ENCODE data around the gene MPP3.
A peak's percentile ranks its signal among the peaks of the same experiment; 100 is the strongest.

The MPP3 gene

GRCh38 chr17:43787728-43788127, 45.2 kb downstream of the MPP3 start:
- DNase-seq (ENCODE audit: low read depth) = no peak
- TF ChIP-seq CTCF (IDR thresholded peaks at IDR 0.05; ENCODE audit: insufficient read depth, low read depth, low read length, missing control alignments) = no peak

GRCh38 chr17:43784628-43785101, 48.3 kb downstream of the MPP3 start:
- H3K4me3 ChIP-seq (ENCODE audit: low read depth, low read length) = no peak overlapping the region
- no peak for DNase-seq (ENCODE audit: low read depth)
- TF ChIP-seq CTCF (IDR thresholded peaks at IDR 0.05; ENCODE audit: insufficient read depth, low read depth, low read length, missing control alignments) = no peak

More at GRCh38 chr17:43787728-43788127, 45.2 kb downstream of the MPP3 start:
- no peak overlapping the region for H3K4me3 ChIP-seq (ENCODE audit: low read depth, low read length)

- no peak for TF ChIP-seq CTCF (IDR thresholded peaks at IDR 0.05; ENCODE audit: insufficient read depth, low read depth, low read length, missing control alignments)
- H3K4me3 ChIP-seq (ENCODE audit: low read depth, low read length) = no peak overlapping the region
- DNase-seq (ENCODE audit: low read depth) = no peak
These were observed 48.9 kb downstream of the MPP3 start for GRCh38 chr17:43784068-43784467.

- no peak for TF ChIP-seq CTCF (IDR thresholded peaks at IDR 0.05; ENCODE audit: insufficient read depth, low read depth, low read length, missing control alignments)
- H3K4me3 ChIP-seq (ENCODE audit: low read depth, low read length) = no peak overlapping the region
- DNase-seq (ENCODE audit: low read depth) = no peak
These were observed 49.8 kb downstream of the MPP3 start for GRCh38 chr17:43782913-43783680.

GRCh38 chr17:43780135-43780534, 52.8 kb downstream of the MPP3 start, which contains the start of gene CFAP97D1:
CFAP97D1 (plus strand) TSS chr17:43780435; CDS start chr17:43780463, 28 bp downstream.
- no peak for DNase-seq (ENCODE audit: low read depth)
- TF ChIP-seq CTCF (IDR thresholded peaks at IDR 0.05; ENCODE audit: insufficient read depth, low read depth, low read length, missing control alignments) = no peak
- peak within 1 kb of the TSS; percentile 55 for H3K4me3 ChIP-seq (ENCODE audit: low read depth, low read length)

- DNase-seq (ENCODE audit: low read depth) = no peak
- peak overlapping the region; percentile 55 for H3K4me3 ChIP-seq (ENCODE audit: low read depth, low read length)
- TF ChIP-seq CTCF (IDR thresholded peaks at IDR 0.05; ENCODE audit: insufficient read depth, low read depth, low read length, missing control alignments) = no peak
These were observed 53.5 kb downstream of the MPP3 start for GRCh38 chr17:43779145-43780125.

All from GM12865 (cell line).